GM10266 (cell line): ENCODE data around the gene PLEKHN1.

Experiments used
- DNase-seq: peaks from one replicate; pipeline ENCODE4 v3.0.0; 2012; ENCODE audit errors: extremely low spot score
- CTCF ChIP-seq: IDR thresholded peaks from 2 replicates; pipeline ENCODE4 v1.5.1; 2012; ENCODE audit warnings: mild to moderate bottlenecking, low read depth; ENCODE audit not compliant: control insufficient read depth, insufficient read depth; ENCODE audit errors: missing control alignments

The PLEKHN1 gene

GRCh38 chr1:927234-927633 lies 39.0 kb upstream of the PLEKHN1 start:
- no peak for TF ChIP-seq CTCF
- DNase-seq: no peak

- no peak for TF ChIP-seq CTCF
- no peak for DNase-seq
These were observed 38.5 kb upstream of the PLEKHN1 start for GRCh38 chr1:927748-928147.

- DNase-seq: no peak
- no peak for TF ChIP-seq CTCF
These were observed 37.2 kb upstream of the PLEKHN1 start for GRCh38 chr1:928825-929661.

- DNase-seq: no peak
- TF ChIP-seq CTCF: no peak
These were observed 36.3 kb upstream of the PLEKHN1 start for GRCh38 chr1:929712-930632.

- no peak for TF ChIP-seq CTCF
- DNase-seq: no peak
These were observed 35.6 kb upstream of the PLEKHN1 start for GRCh38 chr1:930633-931138.

- DNase-seq: no peak
These were observed 34.7 kb upstream of the PLEKHN1 start for GRCh38 chr1:931380-932172.

More at GRCh38 chr1:931380-932172, 34.7 kb upstream of the PLEKHN1 start:
- no peak for TF ChIP-seq CTCF
